ENCODE measurements around the gene ZNF827. TPM values are rescaled to one million over a fixed set of nuclear protein-coding genes. Genes with fewer than 3 reads are reported as not detected.

Gene ZNF827
- total and polyA plus RNA-seq, 10 donors: 3.3 to 31.6 (median 16.1) TPM

DNA sequence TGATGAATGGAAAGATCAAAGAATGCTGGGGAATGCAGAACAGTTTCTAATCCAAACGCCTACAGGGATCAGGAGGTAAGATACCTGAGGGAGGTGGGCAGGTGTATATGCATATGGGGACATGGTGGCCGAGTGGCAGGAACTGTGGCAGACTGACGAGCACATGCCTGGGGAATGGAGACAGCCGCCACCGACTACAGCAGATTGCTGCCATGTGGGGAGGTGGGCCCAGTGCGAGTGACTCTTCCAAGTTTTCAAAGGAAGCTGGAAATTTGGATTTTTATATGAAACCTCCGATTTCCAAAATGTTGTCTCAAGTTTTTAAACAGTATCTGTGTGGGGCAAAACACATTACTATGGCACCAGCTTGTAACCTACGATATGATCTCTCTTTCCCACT is 9.9 kb downstream of the ZNF827 start:
- no peaks in the 10 kb centered on the region for H3K27me3 ChIP-seq (replicated peaks in 1 of 7)
- intact Hi-C loops (cut with DNase I; ENCODE audit: low total_unique reads): no loop called here
- H3K4me3 ChIP-seq: no peak overlapping the region
- 92 to 96% (median 94%) methylated on average over 8 of the region's 8 CpGs for WGBS, 5 donors
- H3K27ac ChIP-seq: no peak overlapping the region
- no peak for DNase-seq
- H3K9me3 ChIP-seq: peaks cover 0 to 11% (median 0%) of the 10 kb centered on the region in 8 donors
- TF ChIP-seq POLR2A (IDR thresholded peaks at IDR 0.05) (no peak), POLR2AphosphoS5 (IDR thresholded peaks at IDR 0.05) (no peak)
- TF ChIP-seq, protein P1, sequence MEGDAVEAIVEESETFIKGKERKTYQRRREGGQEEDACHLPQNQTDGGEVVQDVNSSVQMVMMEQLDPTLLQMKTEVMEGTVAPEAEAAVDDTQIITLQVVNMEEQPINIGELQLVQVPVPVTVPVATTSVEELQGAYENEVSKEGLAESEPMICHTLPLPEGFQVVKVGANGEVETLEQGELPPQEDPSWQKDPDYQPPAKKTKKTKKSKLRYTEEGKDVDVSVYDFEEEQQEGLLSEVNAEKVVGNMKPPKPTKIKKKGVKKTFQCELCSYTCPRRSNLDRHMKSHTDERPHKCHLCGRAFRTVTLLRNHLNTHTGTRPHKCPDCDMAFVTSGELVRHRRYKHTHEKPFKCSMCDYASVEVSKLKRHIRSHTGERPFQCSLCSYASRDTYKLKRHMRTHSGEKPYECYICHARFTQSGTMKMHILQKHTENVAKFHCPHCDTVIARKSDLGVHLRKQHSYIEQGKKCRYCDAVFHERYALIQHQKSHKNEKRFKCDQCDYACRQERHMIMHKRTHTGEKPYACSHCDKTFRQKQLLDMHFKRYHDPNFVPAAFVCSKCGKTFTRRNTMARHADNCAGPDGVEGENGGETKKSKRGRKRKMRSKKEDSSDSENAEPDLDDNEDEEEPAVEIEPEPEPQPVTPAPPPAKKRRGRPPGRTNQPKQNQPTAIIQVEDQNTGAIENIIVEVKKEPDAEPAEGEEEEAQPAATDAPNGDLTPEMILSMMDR (IDR thresholded peaks at IDR 0.05 in 8 of 11, conservative IDR thresholded peaks at IDR 0.05 in 3 of 11): no peak
- H3K4me1 ChIP-seq: peaks cover 0 to 24% (median 12%) of the 10 kb centered on the region in 6 donors
- H3K36me3 ChIP-seq: no peaks in the 10 kb centered on the region

DNA sequence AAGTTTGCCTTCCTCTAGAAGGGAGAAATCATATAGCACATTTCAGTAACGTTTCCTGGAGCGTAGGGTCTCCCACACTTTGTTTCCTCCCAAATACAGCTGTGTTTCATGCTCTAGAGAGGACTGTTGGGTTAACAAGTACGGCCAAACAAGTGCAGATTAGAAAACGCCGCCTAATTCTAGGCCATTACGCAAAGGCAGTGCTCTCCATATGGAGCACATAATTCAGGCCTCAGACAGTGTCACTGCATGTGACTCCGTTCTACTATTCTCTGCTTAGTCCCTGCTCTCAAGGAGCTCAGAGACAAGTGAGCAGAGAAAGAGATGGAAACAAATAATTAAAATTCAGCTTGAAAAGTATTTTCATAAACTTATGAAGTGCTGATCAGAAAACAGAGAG is 11.6 kb downstream of the ZNF827 start:
- Histone ChIP-seq H3K27me3 (replicated peaks in 1 of 7) (no peaks in the 10 kb centered on the region), H3K9me3 (peaks cover 0 to 11% (median 0%) of the 10 kb centered on the region in 8 donors), H3K4me3 (no peak overlapping the region), H3K27ac (no peak overlapping the region), H3K4me1 (peaks cover 0 to 22% (median 12%) of the 10 kb centered on the region in 6 donors), H3K36me3 (no peaks in the 10 kb centered on the region)
- WGBS, 5 donors: 53 to 78% (median 66%) methylated on average over 7 of the region's 7 CpGs
- intact Hi-C loops (cut with DNase I; ENCODE audit: low total_unique reads): no loop called here
- TF ChIP-seq POLR2A (IDR thresholded peaks at IDR 0.05) (no peak), POLR2AphosphoS5 (IDR thresholded peaks at IDR 0.05) (no peak)
- TF ChIP-seq, protein P1 (IDR thresholded peaks at IDR 0.05 in 8 of 11, conservative IDR thresholded peaks at IDR 0.05 in 3 of 11): no peak
- DNase-seq: no peak

DNA sequence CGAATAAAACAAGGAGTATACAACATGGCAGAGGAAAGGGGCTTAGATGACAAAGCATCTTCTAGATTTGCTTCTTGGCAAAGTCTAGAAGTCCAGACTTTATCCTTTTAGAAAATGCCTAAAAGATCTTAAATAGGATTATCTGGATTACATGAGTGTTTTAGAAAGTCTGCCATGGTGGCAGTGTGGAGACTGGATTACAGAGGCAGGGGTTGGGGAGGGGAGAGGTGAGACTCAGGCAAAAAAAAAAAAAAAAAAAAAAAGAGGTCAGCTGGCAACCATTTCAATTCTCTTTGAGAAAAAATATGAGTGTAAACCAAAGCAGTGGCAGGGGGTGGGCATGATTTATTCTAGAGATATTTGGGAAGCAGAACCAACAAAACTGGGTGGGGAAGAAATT is 17.4 kb downstream of the ZNF827 start:
- intact Hi-C loops (cut with DNase I; ENCODE audit: low total_unique reads): no loop called here
- 81 to 95% (median 84%) methylated on average over 1 of the region's 1 CpG for WGBS, 5 donors
- TF ChIP-seq POLR2A (IDR thresholded peaks at IDR 0.05) (no peak), POLR2AphosphoS5 (IDR thresholded peaks at IDR 0.05) (no peak)
- TF ChIP-seq, protein P1 (IDR thresholded peaks at IDR 0.05 in 8 of 11, conservative IDR thresholded peaks at IDR 0.05 in 3 of 11): no peak
- H3K36me3 ChIP-seq: no peaks in the 10 kb centered on the region
- peaks cover 0 to 18% (median 5%) of the 10 kb centered on the region in 6 donors for H3K4me1 ChIP-seq
- no peak for DNase-seq
- H3K9me3 ChIP-seq: peaks cover 0 to 11% (median 0%) of the 10 kb centered on the region in 8 donors
- peak overlapping the region in 1 of 8 donors; percentile 73 for H3K27ac ChIP-seq
- no peak overlapping the region for H3K4me3 ChIP-seq
- no peaks in the 10 kb centered on the region for H3K27me3 ChIP-seq (replicated peaks in 1 of 7)

DNA sequence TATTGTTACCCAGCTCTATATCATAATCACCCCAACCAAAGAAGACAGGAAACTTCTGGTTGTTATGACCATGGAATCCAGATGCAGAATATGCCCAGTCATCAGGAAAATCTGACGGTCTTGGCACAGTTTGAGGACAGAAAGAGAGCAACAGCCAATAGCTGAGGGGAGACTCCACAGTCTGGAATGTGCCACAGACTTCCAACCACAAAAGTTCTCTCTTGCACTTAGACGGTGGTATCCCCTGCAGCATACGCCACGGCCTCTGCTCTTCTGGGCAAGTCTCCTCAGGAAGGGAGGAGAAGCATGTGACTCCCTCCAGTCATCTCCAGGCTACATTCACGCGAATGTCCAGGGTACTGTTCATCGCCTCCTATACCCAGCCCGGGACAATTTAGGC is 18.4 kb downstream of the ZNF827 start:
- intact Hi-C loops (cut with DNase I; ENCODE audit: low total_unique reads): no loop called here
- Histone ChIP-seq H3K27ac (peak overlapping the region in 7 of 8 donors; percentile 21 to 73 (median 62)), H3K36me3 (no peaks in the 10 kb centered on the region), H3K27me3 (replicated peaks in 1 of 7) (no peaks in the 10 kb centered on the region), H3K4me3 (peak overlapping the region in 2 of 8 donors; percentile 9 to 22), H3K4me1 (peaks cover 0 to 18% (median 5%) of the 10 kb centered on the region in 6 donors), H3K9me3 (peaks cover 0 to 5% (median 0%) of the 10 kb centered on the region in 8 donors)
- TF ChIP-seq POLR2AphosphoS5 (IDR thresholded peaks at IDR 0.05) (peak in 2 of 3 donors; percentile 42 to 47), POLR2A (IDR thresholded peaks at IDR 0.05) (no peak)
- TF ChIP-seq, protein P1 (IDR thresholded peaks at IDR 0.05 in 8 of 11, conservative IDR thresholded peaks at IDR 0.05 in 3 of 11): no peak
- 31 to 55% (median 38%) methylated on average over 8 of the region's 8 CpGs for WGBS, 5 donors
- no peak for DNase-seq

All from spleen (tissue), 11 donors.